GM21528 (cell line): Measurements from ENCODE around the gene RMC1.
"Not testable (repeated sequence)": the region's sequence is repeated elsewhere in the genome, so short reads cannot be mapped to it uniquely, and the experiment has no call there.

ENCODE experiments used
- ATAC-seq: cut with Tn5 transposase; IDR thresholded peaks from one replicate; pipeline ENCODE4 v1.9.1; 2021; ENCODE audit warnings: mild to moderate bottlenecking, moderate library complexity; ENCODE audit not compliant: unreplicated experiment, low FRiP score

RMC1 gene

GRCh38 chr18:23495723-23496440 is 7.4 kb upstream of the RMC1 start:
- ATAC-seq: no peak

- no peak for ATAC-seq
These were observed 5.2 kb upstream of the RMC1 start for GRCh38 chr18:23498117-23498516.

- no peak for ATAC-seq
These were observed 4.4 kb upstream of the RMC1 start for GRCh38 chr18:23498877-23499276.

DNA sequence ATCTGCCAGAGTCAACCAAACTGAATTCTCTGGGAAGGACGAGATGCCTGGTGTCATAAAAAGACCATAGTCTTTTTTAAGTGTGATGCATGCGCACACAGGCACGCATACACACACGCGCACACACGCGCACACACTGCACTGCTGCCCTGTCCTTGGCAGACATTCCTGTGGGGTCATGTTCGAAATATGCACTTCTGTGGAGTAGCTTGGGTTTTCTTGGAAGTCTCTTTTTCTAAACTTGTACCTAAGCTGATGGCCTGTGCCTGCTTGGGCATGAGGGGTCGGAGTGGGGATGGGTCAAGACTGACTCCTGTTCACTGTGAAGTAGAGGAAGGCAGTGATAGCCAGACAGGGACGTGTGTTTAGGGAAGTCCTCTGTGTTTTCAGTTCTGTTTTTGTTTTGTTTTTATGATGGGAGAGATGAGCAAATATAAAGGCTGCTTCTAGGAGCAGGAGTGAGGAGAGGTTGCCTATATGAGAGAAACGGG is 4.0 kb upstream of the RMC1 start:
- no peak for ATAC-seq

DNA sequence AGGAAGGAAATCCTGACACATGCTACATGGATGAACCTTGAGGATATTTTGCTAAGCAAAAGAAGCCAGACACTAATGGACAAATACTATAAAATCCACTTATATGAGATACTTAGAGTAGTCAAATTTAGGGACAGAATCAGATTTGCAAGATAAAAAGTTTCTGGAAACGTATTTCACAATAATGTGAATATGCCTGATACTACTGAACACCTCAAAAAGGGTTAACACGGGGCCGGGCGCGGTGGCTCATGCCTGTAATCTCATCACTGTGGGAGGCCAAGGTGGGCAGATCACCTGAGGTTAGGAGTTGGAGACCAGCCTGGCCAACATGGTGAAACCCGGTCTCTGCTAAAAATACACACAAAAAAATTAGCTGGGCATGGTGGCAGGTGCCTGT is 1.7 kb upstream of the RMC1 start:
- no peak for ATAC-seq

GRCh38 chr18:23502516-23503037 is 734 bp upstream of the RMC1 start:
- no peak for ATAC-seq

DNA sequence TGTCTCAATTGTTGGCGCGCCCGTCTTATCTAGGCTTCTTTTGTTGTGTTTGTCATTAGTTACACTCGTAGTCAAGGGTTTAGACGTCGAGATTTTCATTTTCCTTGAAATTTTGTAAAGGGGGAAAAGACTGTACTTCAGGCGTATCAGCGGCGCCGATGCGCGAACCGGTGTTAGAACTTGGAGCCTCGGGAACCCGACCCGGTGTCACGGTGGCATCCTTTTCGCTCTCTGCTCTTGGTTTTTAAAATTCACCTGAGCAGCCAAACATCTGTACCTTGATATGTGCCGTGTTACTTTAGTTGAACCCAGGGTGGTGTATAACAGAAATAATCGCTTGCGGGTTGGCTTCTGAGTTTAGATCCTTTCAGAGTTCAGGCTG is 643 bp downstream of the RMC1 start:
- no peak for ATAC-seq

GRCh38 chr18:23504720-23505119 is 1.4 kb downstream of the RMC1 start:
- peak; percentile 43 for ATAC-seq

GRCh38 chr18:23506393-23506792 is 3.1 kb downstream of the RMC1 start:
- no peak for ATAC-seq

DNA sequence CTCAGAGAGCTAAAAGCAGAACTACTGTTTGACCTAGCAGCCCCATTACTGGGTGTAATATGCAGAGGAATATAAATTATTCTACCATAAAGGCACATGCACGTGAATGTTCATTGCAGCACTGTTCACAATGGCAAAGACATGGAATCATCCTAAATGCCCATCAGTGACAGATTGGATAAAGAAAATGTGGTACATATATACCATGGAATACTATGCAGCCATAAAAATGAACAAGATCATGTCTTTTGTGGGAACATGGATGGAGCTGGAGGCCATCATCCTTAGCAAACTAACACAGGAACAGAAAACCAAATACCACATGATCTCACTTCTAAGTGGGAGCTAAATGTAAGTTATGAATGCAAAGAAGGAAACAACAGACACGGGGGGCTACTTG is 7.6 kb downstream of the RMC1 start:
- ATAC-seq: not testable (repeated sequence)

GRCh38 chr18:23512216-23512615 is 8.9 kb downstream of the RMC1 start:
- not testable (repeated sequence) for ATAC-seq

DNA sequence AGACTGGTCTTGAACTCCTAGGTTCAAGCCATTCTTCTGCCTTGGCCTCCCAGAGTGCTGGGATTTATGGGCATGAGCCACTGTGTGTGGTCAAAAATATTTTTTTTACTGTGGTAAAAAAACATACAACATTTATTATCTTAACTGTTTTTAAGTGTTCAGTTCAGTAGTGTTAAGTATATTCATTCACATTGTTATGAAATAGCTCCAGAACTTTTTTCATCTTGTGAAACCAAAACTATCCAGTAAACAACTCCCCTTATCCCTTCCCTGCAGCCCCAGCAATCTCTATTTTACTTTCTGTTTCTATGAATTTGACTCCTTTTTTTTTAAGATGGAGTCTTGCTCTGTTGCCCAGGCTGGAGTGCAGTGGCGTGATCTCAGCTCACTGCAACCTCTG is 9.3 kb downstream of the RMC1 start:
- ATAC-seq: no peak

GRCh38 chr18:23515911-23516546 is 12.7 kb downstream of the RMC1 start:
- ATAC-seq: peak; percentile 73

- no peak for ATAC-seq
These were observed 16.4 kb downstream of the RMC1 start for GRCh38 chr18:23519734-23520133.

DNA sequence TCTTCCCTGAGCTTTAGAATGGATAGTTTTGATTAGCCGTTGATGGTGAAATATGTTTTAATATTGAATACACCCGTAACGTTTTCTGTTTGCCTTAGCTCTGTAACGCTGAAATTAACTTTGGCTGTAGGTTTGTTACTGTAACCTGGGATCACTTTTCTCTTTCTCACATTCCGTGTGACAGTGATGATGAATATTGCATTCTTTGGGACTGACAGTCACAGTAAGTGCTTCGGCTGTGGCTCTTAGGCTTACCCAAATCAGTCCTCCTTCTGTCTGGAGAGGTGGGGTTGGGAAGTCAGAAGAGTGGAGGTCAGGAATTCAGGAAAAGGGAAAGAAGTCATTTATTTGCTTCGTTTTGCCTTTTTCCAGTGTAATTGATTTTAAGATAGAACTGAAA is 18.0 kb downstream of the RMC1 start:
- ATAC-seq: no peak

DNA sequence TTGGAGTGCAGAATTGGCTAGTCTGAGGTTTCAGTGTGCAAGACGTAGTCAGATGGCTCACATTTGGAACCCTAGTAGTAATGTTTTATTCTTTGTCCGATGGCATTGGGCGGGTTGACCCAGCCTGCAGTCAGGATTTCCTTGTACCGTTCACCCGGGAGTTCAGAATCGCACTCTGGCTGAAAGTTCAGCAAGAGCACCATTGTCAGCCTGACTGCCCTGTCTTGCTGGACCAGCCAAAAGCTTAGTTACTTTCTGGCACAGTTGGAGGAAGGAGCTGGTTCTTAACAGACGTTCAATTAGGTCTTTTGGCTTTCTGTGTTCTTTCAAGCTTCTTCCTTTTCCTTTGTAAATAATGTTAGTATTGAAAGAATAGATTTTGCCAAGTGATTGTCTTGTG is 18.6 kb downstream of the RMC1 start:
- no peak for ATAC-seq

DNA sequence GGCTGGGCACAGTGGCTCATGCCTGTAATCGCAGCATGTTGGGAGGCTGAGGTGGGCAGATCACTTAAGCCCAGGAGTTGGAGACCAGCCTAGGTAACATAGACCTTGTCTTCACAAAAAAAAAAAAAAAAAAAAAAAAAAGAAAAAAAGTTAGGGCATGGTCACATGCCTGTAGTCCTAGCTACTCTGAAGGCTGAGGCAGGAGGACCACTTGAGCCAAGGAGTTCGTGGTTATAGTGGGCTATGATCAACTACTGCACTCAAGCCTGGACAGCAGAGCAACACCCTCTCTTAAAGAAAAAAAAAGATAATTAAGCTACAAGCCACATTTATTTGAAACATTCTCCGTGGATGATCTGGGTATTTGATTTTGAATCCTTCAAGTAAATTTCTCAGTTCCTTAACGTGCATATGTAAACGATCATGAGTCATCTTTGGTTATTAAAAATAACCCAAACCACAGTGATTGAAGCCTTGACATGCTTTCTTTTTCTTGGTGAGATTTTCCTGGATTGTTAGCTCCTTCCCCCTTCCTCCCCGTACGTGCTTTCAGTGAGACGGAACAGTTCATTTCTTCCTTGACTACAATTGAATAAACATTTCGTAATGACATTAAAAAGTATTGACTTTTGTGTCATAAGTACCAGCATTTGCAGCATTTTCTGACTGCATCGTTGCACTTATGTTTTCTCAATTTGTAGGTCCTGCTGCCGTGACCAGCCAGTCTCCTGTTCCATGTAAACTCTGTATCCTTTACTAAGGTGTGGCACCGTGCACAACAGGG is 20.3 kb downstream of the RMC1 start:
- no peak for ATAC-seq

GRCh38 chr18:23524213-23524707 is 20.9 kb downstream of the RMC1 start:
- no peak for ATAC-seq

GRCh38 chr18:23526501-23527063 is 23.3 kb downstream of the RMC1 start:
- no peak for ATAC-seq

DNA sequence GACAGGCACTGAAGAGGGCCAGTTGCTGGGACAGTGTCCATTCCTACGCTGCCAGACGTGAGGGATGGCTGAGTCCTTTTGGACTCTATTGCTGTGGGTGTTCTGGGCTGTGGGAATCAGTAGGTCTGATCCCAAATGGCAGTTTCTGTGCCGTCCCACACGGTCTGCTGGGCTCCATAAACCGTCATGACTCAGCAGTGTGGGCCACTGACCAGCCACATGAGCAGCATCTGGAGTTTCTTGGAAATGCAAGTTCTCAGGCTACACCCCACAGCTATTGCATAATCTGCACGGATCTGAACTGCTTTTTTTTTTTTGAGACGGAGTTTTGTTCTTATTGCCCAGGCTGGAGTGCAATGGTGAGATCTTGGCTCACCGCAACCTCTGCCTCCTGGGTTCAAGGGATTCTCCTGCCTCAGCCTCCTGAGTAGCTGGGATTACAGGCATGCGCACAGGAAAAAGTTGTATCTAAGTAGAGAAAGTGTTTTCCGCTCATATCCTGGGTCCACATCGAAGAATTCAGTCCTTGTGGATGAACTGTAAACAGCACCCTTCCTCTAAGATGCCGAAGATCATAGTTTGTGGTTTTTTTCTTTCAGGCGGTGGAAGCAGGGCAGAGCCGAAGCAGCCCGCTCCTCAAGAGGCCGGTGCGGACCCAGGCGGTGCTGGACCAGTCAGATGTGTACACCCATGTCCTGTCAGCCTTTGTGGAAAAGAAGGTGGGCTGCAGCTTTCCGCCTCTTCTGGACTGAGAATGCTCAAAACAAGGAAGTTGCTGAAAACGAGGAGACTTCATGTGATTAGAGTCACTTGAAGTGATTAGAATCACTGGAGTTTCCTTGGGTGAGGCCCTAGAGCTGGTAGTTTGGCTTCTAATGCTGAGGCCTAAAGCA is 25.5 kb downstream of the RMC1 start:
- ATAC-seq: no peak
